Measurements from ENCODE around the gene TMEM109.

TMEM109 gene

DNA sequence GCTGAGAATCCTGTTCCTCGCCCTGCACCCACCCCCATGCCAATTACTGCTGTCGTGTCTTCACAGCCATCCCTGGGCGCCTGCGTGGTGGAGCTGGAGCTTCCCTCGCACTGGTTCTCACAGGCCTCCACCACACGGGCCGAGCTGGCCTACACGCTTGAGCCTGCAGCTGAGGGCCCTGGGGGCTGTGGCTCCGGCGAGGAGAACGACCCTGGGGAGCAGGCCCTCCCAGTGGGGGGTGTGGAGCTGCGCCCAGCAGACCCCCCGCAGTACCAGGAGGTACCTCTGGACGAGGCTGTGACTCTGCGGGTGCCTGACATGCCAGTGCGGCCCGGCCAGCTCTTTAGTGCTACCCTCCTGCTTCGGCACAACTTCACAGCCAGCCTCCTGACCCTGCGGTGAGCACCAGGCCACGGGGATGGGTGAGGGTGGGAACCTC is 14.6 kb downstream of the TMEM109 start:
- DNase-seq: no peak

DNA sequence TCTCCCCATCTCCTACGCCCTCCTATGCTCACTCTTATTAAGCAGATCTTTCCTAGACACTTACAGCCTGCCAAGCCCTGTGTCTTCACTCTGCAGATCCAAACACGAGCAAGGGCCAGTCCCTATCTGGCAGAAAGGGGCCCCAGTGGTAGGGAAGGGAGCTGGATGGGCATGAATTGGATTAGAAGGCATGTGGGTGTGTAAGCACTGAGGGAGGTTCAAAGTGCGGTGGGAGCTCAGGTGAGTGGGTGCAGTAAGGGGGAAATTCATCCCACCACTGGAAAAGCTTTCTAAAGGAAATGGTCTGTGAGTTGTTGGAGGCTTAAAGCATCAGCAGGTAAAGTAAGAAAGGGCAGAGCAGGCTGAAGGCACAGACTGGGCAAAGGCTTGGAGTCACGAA is 15.8 kb downstream of the TMEM109 start:
- DNase-seq: no peak

DNA sequence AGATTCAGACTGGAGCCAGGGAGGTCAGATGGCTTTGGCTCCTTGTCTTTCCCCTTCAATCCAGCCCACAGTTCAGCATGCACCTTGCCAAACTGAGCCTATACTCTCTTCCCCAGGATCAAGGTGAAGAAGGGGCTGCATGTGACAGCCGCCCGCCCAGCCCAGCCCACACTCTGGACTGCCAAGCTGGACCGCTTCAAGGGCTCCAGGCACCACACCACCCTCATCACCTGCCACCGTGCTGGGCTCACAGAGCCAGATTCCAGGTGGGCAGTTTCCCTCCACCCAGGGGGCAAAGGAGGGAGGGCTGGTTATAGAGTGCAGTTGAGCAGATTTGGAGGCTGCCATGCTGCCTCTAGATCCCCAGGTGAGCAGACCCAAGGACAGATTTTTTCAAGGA is 16.4 kb downstream of the TMEM109 start:
- DNase-seq: no peak

DNA sequence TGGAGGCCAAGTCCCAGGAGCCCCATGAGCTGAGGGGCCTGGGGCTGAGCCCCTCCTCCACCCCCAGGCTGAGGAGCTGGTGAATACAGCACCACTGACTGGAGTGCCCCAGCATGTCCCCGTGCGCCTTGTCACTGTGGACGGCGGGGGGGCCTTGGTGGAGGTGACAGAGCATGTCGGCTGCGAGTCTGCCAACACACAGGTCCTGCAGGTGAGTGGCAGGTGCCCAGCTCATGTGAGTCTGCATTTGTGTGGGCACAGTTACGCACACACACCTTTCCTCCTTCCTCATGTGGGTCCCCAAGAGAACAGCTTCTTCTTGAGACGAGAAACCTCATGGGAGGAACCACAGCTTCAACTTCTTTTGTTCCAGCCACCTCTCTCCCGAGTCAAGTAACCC is 18.0 kb downstream of the TMEM109 start:
- DNase-seq: no peak

DNA sequence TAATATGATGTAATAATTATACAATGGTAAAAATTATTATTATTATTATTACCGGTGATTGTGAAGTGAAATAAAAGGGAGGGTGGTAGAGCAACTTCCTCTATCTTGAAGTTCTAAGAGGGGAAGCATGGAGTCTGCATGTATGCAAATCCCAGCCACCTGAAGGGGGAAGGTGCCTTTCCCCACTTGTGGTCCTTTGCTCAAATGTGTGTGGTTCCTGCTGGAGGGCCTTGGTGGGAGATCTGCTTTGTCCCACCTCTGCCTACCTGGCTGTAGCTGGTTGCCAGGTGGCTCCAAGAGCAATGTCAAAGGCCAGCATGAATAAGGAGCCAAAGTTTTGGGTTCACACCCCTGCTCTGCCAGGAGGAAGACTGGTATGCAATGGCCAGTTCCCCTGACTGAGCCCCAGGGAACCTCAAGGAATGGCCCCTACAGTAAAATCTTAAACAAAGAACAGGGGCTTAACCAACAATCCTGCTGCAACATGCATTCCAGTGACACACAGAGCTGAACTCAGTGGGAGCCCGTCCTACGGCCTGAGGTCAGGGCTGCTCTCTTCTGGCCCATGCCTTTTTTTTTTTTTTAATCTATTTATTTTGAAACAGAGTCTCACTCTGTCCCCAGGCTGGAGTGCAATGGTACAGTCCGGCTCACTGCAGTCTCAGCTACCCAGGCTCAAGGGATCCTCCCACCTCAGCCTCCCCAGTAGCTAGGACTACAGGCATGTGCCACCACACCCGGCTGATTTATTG is 18.8 kb downstream of the TMEM109 start:
- DNase-seq: no peak

DNA sequence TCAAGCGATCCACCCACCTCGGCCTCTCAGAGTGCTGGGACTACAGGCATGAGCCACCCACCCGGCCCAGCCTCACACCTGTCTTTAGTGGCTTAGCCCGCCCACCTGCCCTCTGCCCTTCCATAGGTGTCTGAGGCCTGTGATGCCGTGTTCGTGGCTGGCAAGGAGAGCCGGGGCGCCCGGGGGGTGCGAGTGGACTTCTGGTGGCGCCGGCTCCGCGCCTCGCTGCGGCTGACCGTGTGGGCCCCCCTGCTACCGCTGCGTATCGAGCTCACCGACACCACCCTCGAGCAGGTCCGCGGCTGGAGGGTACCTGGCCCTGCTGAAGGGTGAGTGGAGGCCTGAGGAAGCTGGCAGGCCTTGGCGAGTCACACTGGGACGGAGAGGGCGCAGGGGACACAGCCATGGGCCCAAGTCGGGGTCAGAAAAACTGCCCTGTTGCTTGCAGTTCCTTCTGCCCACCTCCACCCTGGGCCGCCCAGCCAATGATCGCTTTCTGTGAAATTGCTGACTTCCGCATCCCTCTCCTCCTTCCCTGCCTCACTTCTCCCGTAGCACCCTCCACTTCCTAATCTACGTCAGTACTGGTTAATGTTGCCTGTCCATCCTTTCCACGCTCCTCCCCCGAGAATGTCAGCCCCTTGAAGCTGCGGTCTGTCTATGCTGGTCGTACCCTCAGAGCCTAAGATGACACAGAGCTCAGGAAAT is 19.6 kb downstream of the TMEM109 start:
- no peak for DNase-seq

DNA sequence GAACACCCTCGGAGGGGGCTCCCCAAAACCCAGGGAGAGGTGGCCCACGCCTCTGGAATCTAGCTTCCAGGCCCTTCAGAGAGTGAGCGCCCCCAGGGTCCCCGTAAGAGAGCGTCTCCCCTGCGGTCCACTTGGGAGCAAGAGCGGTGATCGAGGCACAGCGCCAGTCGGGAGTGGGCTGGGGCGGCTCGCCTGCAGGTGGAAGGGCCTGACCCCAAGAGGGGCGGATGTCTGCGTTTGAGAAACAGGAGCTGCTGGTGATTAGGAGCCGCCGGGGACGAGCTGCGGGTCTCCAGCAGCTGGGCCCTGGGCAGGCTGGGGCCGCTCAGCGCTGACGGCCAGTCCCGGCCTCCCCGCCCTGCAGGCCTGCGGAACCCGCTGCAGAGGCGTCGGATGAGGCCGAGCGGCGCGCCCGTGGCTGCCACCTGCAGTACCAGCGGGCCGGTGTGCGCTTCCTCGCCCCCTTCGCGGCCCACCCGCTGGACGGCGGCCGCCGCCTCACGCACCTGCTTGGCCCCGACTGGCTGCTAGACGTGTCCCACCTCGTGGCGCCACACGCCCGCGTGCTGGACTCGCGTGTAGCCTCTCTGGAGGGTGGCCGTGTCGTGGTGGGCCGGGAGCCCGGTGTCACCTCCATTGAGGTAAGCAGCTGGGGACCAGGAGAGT is 20.3 kb downstream of the TMEM109 start:
- DNase-seq: no peak

DNA sequence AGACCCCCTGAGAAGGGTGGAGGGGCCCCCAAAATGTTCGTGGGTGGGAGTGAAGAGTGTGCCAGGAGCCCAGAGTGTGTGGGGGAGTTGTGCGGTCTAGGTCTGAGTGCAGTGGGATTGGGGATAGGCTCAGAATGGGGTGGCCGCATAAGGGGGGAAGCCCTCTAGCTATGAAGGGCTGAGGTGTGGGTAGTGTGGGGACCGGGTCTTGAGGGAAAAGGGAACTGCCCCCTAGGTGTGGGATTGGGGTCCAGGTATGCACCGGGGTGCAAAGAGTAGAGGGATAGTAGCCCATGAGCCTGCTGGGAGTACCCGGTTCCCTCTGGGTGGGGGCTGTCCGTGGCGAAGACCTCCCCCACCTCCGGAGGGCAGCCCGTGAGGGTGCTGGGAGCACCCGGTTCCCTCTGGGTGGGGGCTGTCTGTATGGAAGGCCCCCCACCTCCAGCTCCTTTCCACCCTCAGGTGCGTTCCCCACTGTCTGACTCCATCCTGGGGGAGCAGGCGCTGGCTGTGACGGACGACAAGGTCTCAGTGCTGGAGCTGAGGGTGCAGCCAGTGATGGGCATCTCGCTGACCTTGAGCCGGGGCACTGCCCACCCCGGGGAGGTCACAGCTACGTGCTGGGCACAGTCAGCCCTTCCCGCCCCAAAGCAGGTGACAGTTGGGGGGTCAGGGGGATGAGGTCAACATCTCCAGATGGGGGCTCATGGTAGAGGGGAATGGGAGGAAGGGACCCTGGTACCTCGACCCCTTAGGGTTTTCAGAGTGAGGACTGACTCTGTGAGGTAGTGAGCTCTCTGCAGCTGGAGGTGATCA is 21.0 kb downstream of the TMEM109 start:
- DNase-seq: no peak

DNA sequence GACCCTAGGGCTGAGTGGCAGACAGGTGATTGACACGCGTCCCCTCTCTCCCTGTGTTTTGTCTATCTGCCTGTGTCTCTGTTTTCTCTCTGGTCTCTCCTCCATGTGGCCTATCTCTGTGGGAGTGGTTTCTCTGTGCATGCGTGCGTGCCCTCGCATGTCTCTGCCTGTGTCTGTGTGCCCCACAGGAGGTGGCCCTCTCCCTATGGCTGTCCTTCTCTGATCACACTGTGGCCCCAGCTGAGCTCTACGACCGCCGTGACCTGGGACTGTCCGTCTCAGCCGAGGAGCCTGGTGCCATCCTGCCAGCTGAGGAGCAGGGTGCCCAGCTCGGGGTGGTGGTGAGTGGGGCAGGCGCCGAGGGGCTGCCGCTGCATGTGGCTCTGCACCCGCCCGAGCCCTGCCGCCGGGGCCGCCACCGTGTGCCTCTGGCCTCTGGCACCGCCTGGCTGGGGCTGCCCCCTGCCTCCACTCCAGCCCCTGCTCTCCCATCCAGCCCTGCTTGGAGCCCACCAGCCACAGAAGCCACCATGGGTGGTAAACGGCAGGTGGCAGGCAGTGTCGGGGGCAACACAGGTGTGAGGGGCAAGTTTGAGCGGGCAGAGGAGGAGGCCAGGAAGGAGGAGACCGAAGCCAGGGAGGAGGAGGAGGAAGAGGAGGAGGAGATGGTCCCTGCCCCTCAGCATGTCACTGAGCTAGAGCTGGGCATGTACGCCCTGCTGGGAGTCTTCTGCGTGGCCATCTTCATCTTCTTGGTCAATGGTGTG is 21.9 kb downstream of the TMEM109 start:
- DNase-seq: no peak

DNA sequence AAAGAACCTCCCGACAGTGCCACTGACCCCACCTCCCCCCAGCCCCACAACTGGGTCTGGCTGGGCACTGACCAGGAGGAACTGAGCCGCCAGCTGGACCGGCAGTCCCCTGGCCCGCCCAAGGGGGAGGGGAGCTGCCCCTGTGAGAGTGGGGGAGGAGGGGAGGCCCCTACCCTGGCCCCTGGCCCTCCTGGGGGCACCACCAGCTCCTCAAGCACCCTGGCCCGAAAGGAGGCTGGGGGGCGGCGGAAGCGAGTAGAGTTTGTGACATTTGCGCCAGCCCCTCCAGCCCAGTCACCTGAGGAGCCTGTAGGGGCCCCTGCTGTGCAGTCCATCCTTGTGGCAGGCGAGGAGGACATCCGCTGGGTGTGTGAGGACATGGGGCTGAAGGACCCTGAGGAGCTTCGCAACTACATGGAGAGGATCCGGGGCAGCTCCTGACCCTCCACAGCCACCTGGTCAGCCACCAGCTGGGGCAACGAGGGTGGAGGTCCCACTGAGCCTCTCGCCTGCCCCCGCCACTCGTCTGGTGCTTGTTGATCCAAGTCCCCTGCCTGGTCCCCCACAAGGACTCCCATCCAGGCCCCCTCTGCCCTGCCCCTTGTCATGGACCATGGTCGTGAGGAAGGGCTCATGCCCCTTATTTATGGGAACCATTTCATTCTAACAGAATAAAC is 22.6 kb downstream of the TMEM109 start:
- no peak for DNase-seq

DNA sequence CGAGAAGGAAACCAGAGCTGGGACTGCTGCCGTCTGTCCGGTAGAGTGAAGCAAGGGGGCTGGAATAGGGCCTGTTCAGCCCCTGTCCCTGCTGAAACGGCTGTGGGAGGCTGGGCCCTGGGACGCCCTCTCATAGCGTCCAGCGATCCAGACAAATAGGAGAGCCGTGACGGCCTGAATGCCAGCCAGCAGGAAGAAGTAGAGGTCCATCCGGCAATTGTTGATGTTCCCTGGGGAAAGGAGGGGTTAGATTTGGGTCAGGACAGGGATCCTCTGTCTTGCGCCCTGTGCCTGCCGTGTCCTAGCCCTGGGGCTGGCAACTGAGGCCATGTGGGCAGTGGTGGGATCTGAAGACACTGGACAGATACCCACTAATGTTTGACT is 23.2 kb downstream of the TMEM109 start:
- DNase-seq: no peak

DNA sequence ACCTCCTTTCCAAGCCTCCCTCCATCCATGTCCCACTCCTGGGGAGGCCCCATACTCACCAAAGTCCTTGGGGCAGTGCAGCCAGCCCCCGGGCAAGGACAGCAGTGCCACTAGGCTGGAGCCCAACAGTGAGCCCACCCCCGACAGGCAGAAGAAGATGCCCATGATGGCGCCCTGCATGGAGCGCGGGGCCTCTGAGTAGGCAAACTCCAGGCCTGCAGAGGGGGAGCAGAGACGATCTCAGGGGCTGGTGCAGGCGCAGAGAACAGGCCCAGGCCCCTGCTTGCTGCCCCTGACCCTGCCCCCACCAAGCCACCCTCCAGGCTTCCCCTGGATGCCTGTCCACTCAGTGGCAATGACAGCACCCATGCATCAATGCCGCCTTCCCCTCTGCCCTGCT is 23.9 kb downstream of the TMEM109 start:
- DNase-seq: no peak

DNA sequence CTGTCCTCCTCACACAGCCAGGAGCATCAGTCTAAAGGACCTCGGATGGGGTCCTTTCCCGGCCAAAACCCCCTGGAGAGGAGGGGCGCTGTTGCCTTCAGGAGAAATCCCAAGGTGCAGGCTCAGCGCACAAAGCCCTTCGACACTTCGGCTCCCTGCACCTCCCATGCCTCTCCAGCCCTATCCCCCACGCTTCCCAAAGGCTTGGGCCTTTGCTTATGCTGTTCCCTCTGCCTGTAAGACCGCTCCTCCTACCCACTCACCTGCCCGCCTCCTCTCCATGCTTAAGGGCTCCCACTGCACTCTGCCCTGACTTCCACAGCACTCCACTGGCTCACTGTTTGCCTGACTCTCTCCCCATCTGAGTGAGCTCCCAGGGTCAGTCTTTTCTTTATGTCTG is 24.5 kb downstream of the TMEM109 start:
- no peak for DNase-seq

DNA sequence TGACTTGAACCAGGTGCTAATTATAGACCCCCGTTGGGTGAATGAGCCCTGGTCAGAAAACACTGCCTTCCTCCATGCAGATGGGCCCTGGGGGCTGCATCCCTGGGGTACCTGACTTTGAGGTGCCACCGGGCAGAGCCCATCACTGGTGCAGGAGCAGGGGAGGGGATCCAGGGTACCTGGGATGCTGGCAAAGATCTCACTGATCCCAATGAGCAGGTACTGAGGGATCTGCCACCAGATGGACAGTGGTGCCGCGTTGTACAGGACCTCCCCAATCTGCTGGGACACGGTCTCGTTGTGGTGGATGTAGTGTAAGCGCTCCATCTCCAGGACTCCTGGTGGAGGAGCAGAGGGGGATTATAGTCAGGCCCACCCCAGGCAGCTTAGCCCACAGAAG is 25.3 kb downstream of the TMEM109 start:
- no peak for DNase-seq

DNA sequence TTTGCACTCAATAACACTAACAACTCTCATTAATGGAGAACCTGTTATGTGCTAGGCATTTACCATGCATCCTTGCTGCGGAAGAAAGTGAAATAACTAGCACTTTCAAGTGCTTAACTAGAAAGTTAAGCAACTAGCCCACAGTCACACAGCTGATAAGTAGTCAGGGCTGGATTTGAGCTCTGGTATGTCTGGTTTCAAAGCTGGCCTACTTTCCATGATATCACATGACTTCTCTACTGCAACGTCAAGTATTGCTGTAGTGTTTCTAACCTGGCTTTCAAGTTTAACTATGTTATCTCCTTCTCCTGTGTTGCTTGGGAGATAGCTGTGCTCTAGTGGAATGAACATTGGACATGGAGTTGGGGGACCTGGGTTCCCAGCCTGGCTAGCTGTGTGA is 25.9 kb downstream of the TMEM109 start:
- DNase-seq: no peak

DNA sequence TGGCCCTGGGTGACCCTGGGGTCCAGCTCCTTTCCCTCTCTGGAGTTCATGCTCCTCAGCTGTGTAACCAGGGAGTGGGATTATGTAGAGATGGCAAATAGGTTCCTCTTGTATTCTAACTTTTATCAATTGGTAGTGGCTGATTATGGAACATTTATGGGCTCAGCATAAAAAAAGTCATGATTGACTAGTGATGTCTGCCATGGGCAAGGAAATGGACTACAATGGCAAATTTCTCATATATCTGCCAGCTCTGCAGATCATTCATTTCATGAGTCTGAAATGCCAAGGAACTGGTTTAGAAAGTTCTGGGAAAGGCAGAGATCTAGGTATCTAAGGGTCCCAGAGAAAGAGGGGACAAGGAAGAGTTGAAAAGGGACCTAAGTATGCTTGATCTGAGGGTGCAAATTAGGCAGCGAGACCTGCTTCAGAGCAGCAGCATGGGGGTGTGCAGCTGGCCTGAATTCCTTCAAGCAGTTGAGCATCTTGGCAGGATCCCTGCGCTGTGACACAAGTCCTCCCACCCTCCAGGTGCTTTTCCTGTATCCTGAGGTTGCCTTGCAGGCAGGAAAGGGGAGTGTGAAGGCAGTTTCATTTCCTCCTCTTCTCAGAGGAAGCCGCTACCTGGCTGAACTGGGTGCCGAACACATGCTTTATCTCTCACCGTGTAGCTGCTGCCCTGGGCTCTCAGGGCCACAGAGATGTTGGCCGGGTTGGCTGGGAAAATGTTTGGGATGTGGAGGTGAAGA is 27.6 kb downstream of the TMEM109 start:
- no peak for DNase-seq

DNA sequence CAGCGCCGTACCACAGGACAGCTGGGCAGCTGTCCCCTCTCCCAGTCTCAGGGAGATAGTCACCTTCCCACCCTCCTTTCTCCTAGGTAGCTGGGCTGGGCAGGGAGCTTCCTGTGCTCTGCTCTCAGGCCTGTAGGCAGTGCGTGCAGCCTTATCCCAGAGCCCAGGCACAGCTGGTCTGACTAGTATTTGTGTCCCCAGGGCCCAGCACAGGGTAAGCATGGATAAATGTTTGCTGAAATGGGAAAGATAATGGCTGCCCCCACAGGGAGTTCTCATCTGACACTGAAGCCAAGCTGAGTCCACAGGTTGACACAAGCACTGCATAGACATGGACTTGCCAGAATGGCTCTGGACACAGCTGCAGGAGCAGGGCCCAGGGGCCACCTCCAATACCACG is 28.3 kb downstream of the TMEM109 start:
- DNase-seq: no peak

DNA sequence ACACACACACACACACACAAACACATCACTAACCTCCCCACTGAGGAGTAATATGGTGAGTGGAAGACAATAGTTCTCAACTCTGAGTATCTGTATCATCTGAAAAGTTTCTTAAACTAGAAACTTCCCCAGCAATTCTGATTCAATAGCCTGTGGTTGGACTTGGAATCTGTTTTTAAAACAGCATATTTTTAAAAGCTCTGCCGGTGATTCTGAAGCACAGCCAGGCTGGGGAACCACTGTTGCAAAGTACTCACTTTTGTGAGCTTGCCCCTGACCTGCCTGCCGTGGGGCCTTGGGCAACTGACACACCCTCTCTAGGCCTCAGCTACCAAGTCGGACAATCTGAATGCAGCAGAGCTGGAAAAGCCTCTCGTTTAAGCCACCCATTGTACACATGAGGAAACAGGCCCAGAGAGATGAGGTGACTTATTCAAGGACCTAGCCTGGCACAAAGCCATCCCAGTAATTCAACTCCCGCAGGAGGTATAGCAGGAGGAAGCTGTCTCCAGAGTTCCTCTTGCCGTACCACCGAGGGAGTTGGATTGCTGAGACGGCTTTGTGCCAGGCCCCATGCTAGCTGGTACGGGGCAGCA is 29.1 kb downstream of the TMEM109 start:
- no peak for DNase-seq

DNA sequence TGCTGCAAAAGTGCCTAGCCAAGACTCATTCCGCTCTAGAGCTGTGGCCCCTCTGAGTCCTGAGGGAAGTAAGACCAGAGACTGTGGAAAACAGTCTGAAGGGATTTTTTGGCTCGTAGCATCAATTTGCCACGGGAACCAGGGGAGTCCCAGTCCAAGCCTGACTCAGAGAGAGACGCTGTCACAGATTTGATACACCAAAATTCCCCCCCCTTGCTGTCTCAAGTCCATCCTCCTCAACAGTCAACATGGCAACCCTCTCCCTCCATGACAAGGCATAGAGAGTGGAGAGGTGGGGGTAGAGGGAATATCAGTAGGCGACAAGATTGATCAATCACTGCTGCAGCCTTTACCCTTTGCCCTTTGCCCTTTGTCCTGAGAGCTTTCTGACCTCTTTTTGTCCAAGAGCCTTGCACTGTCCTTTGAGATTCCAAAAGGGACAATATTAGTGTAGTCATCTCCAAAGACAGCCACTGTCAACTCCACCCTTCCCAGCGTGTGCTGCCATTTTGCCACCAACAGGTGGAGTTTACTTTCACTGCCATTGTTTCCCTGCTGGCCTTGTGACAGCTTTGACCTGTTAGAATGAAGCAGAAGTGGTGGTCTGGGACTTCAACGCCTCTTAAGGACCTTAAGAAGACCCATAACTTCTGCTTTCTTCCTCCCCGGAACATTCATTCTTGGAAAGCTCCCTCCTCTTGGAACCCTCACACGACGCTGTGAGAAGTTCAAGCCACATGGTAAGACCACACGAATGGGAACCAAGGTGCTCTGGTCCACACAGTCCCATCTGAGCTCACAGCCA is 30.7 kb downstream of the TMEM109 start:
- no peak for DNase-seq

DNA sequence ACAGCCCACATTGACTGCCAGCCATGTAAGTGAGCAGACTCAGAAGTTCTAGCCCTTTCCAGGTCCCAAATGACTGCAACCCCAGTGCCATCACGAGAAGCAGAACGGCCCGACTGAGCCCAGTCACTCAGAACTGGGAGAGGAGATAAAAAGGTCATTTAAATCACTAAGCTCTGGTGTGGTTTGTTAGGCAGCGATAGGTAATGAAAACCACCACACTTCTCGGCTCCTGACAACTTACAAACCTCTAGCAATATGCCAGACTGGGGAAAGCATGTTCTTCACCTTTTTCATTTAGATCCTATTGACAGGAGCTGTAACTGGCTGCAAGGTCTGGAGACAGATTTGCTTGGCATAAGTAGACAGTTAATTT is 31.3 kb downstream of the TMEM109 start:
- DNase-seq: no peak

All from CD4-positive, alpha-beta T cell treated with Interleukin-4 for 4 hours (primary cell).